PC-9 (cell line): ENCODE data around the gene CACNA2D4.

ENCODE experiments used
- CTCF ChIP-seq: fragments of 200-600 bp; sonication (generic); conservative IDR thresholded peaks from 2 replicates; pipeline ENCODE4 v1.6.1; 2017; ENCODE audit warnings: mixed run types, antibody characterized with exemption, mild to moderate bottlenecking, moderate library complexity
- EZH2 ChIP-seq: fragments of 200-600 bp; sonication (generic); IDR thresholded peaks from 2 replicates; pipeline ENCODE4 v1.8.0; 2017; ENCODE audit warnings: antibody characterized with exemption, low read depth

GRCh38 chr12:1840981-1841425 lies 77.4 kb downstream of the CACNA2D4 start:
- TF ChIP-seq EZH2 (no peak), CTCF (no peak)
